Uterus (tissue), 2 donors: ENCODE data around the gene INPP5D.

Source experiments
- CTCF ChIP-seq, 4 experiments: fragments of 200-600 bp in 2 of 4; fragments of 450-650 bp in 2 of 4; sonication (generic) in 2 of 4; IDR thresholded peaks; one replicate each; pipeline ENCODE4 v1.5.1; 2016 to 2019; ENCODE audit warnings: antibody characterized with exemption in 4 of 4, mild to moderate bottlenecking in 2 of 4, moderate library complexity in 1 of 4
- POLR2A ChIP-seq, 2 donors: fragments of 450-650 bp; IDR thresholded peaks; one replicate each; pipeline ENCODE4 v1.6.1; 2016; ENCODE audit warnings: antibody characterized with exemption in 2 of 2, mild to moderate bottlenecking in 1 of 2, moderate library complexity in 1 of 2

DNA sequence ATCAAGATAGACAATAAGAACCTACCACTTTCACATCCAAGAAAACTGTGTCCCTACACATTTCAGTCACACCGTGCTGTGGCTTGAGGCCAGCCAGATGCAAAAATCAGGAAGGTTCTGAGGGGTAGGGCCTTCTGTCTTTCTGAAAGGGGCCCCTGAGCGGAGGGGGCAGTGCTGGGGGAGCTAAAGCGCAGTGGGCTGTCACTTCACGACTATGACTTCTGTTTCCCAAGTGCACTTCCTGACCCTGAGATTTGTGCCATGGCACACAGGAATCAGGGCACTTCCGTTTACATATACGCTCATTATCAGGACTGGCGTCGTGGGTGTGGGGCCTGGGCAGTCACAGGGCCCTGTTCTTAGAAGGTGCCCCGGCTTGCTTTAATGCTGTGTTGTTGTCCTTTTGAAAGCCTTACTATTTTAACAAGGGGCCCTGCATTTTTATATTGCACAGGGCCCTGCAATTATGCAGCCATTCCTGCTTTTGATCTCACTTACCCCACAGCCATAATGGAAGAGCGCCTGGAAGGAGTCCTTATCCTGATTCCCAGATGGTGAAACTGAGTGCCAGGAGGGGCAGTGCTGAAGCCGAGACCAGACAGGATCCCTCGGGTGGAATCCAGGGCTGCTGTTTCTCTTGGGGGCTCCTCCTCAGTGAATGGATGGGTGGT lies 47.7 kb upstream of the INPP5D start:
- TF ChIP-seq CTCF (IDR thresholded peaks at IDR 0.05) (no peak), POLR2A (IDR thresholded peaks at IDR 0.05) (no peak)
